Measurements from ENCODE around the gene GPSM3. TPM values are rescaled to one million over a fixed set of nuclear protein-coding genes. Genes with fewer than 3 reads are reported as not detected.

Gene GPSM3
- total and polyA plus RNA-seq, 2 of the 13 experiments (the other 11 are each of a cell fraction or from before 2014, with no cell fraction given): 0.18 to 6.2 TPM

GRCh38 chr6:32175711-32176475, 16.6 kb downstream of the GPSM3 start, which contains the start of gene AGPAT1 (continued):
- TF ChIP-seq USF2 (IDR thresholded peaks at IDR 0.05; ENCODE audit: low read depth, low read length) (no peak), USF2 (CRISPR knock-in tag; IDR thresholded peaks at IDR 0.05; ENCODE audit: borderline replicate concordance) (no peak), ZNF704 (CRISPR knock-in tag; IDR thresholded peaks at IDR 0.05; ENCODE audit: borderline replicate concordance) (peak; percentile 36; the same call in 1 of the 2 replicates), SRSF4 (IDR thresholded peaks at IDR 0.05; ENCODE audit: low read depth, low read length, poor library complexity, severe bottlenecking) (no peak), ZNF773 (CRISPR knock-in tag; IDR thresholded peaks at IDR 0.05; ENCODE audit: borderline replicate concordance) (no peak), GPN1 (CRISPR knock-in tag; IDR thresholded peaks at IDR 0.05; ENCODE audit: borderline replicate concordance) (no peak), ZFP90 (CRISPR knock-in tag; IDR thresholded peaks at IDR 0.05; ENCODE audit: borderline replicate concordance) (peak; percentile 55; the same call in 1 of the 2 replicates), ARNT (IDR thresholded peaks at IDR 0.05) (no peak), CSRNP2 (CRISPR knock-in tag; conservative IDR thresholded peaks at IDR 0.05; ENCODE audit: low read depth) (no peak), ZNF724P (CRISPR knock-in tag; IDR thresholded peaks at IDR 0.05; ENCODE audit: borderline replicate concordance) (no peak), ZNF510 (CRISPR knock-in tag; IDR thresholded peaks at IDR 0.05; ENCODE audit: low read depth) (peak; percentile 77; the same call in 1 of the 2 replicates), YEATS4 (CRISPR knock-in tag; IDR thresholded peaks at IDR 0.05; ENCODE audit: borderline replicate concordance) (peak; percentile 82; the same call in 1 of the 2 replicates), RNF2 (conservative IDR thresholded peaks at IDR 0.05; ENCODE audit: low read depth) (no peak), SCMH1 (CRISPR knock-in tag; IDR thresholded peaks at IDR 0.05; ENCODE audit: borderline replicate concordance) (no peak), ZNF850 (CRISPR knock-in tag; conservative IDR thresholded peaks at IDR 0.05) (no peak), ATM (IDR thresholded peaks at IDR 0.05; ENCODE audit: borderline replicate concordance) (no peak)
